Measurements from ENCODE around the gene DGCR8. TPM values are rescaled to one million over a fixed set of nuclear protein-coding genes. Genes with fewer than 3 reads are reported as not detected.
A peak's percentile ranks its signal among the peaks of the same experiment; 100 is the strongest.

DGCR8 gene
- polyA plus RNA-seq, 3 donors: 40.5 to 42.3 (median 42.0) TPM

GRCh38 chr22:20121856-20122415, 41.9 kb downstream of the DGCR8 start:
- DNase-seq (ENCODE audit: low read depth in 3 of 3, low spot score in 2 of 3): no peak

GRCh38 chr22:20123366-20124082, 43.5 kb downstream of the DGCR8 start:
- DNase-seq (ENCODE audit: low read depth in 3 of 3, low spot score in 2 of 3): no peak

- DNase-seq (ENCODE audit: low read depth in 3 of 3, low spot score in 2 of 3): no peak
Measured at GRCh38 chr22:20124083-20124787, 44.2 kb downstream of the DGCR8 start.

- DNase-seq (ENCODE audit: low read depth in 3 of 3, low spot score in 2 of 3): no peak
Measured at GRCh38 chr22:20125201-20126174, 45.4 kb downstream of the DGCR8 start.

GRCh38 chr22:20126284-20127029, 46.4 kb downstream of the DGCR8 start:
- DNase-seq (ENCODE audit: low read depth in 3 of 3, low spot score in 2 of 3): no peak

GRCh38 chr22:20127318-20127868, 47.4 kb downstream of the DGCR8 start:
- DNase-seq (ENCODE audit: low read depth in 3 of 3, low spot score in 2 of 3): no peak

GRCh38 chr22:20127869-20128618, 48.0 kb downstream of the DGCR8 start:
- no peak for DNase-seq (ENCODE audit: low read depth in 3 of 3, low spot score in 2 of 3)

- no peak for DNase-seq (ENCODE audit: low read depth in 3 of 3, low spot score in 2 of 3)
Measured at GRCh38 chr22:20128619-20128901, 48.5 kb downstream of the DGCR8 start.

GRCh38 chr22:20128902-20129746, 49.1 kb downstream of the DGCR8 start:
- no peak for DNase-seq (ENCODE audit: low read depth in 3 of 3, low spot score in 2 of 3)

GRCh38 chr22:20129747-20130014, 49.6 kb downstream of the DGCR8 start:
- no peak for DNase-seq (ENCODE audit: low read depth in 3 of 3, low spot score in 2 of 3)

- DNase-seq (ENCODE audit: low read depth in 3 of 3, low spot score in 2 of 3): no peak
Measured at GRCh38 chr22:20130319-20130718, 50.3 kb downstream of the DGCR8 start.

GRCh38 chr22:20130731-20131596, 50.9 kb downstream of the DGCR8 start:
- DNase-seq (ENCODE audit: low read depth in 3 of 3, low spot score in 2 of 3): peak in 2 of 3 donors; percentile 48 to 57

GRCh38 chr22:20131597-20131858, 51.5 kb downstream of the DGCR8 start, which contains the start of gene ZDHHC8:
TSS of gene ZDHHC8 (plus strand) at chr22:20131804. CDS start at chr22:20131948, 144 bp downstream.
- no peak for DNase-seq (ENCODE audit: low read depth in 3 of 3, low spot score in 2 of 3)

GRCh38 chr22:20131859-20132685, 52.0 kb downstream of the DGCR8 start:
- no peak for DNase-seq (ENCODE audit: low read depth in 3 of 3, low spot score in 2 of 3)

GRCh38 chr22:20132686-20133246, 52.7 kb downstream of the DGCR8 start:
- DNase-seq (ENCODE audit: low read depth in 3 of 3, low spot score in 2 of 3): no peak

- no peak for DNase-seq (ENCODE audit: low read depth in 3 of 3, low spot score in 2 of 3)
Measured at GRCh38 chr22:20133930-20134549, 54.0 kb downstream of the DGCR8 start.
